Uterus (tissue), 4 donors: ENCODE results near the gene TACR1. TPM values are rescaled to one million over a fixed set of nuclear protein-coding genes. Genes with fewer than 3 reads are reported as not detected.

ENCODE experiments used
- DNase-seq, 2 donors: peaks; one replicate each; pipeline ENCODE4 v3.0.0-alpha.2; 2019 to 2020
- H3K27ac ChIP-seq, 2 donors: fragments of 200-600 bp; sonication (generic); 1 replicate in 1 of 2; 2 replicates in 1 of 2; pipeline ENCODE4 v1.5.1; 2016 to 2018
- H3K27me3 ChIP-seq, 2 donors: fragments of 200-600 bp; sonication (generic); one replicate each; pipeline ENCODE4 v1.5.1; 2018 to 2019; ENCODE audit warnings: control low read depth in 1 of 2
- H3K36me3 ChIP-seq, 2 donors: fragments of 200-600 bp; sonication (generic); one replicate each; pipeline ENCODE4 v1.5.1; 2019; ENCODE audit warnings: control low read depth in 1 of 2
- H3K4me1 ChIP-seq, 2 donors: fragments of 200-600 bp; sonication (generic); one replicate each; pipeline ENCODE4 v1.5.1; 2018 to 2019; ENCODE audit warnings: control low read depth in 1 of 2
- H3K4me3 ChIP-seq, 2 donors: fragments of 200-600 bp; sonication (generic); 1 replicate in 1 of 2; 2 replicates in 1 of 2; pipeline ENCODE4 v1.5.1; 2018 to 2019; ENCODE audit warnings: mild to moderate bottlenecking in 1 of 2
- H3K9me3 ChIP-seq, 2 donors: fragments of 200-600 bp; sonication (generic); one replicate each; pipeline ENCODE4 v1.5.1; 2019; ENCODE audit warnings: control low read depth in 1 of 2
- CTCF ChIP-seq, 4 experiments: fragments of 200-600 bp in 2 of 4; fragments of 450-650 bp in 2 of 4; sonication (generic) in 2 of 4; IDR thresholded peaks; one replicate each; pipeline ENCODE4 v1.5.1; 2016 to 2019; ENCODE audit warnings: antibody characterized with exemption in 4 of 4, mild to moderate bottlenecking in 2 of 4, moderate library complexity in 1 of 4
- POLR2A ChIP-seq, 2 donors: fragments of 450-650 bp; IDR thresholded peaks; one replicate each; pipeline ENCODE4 v1.6.1; 2016; ENCODE audit warnings: antibody characterized with exemption in 2 of 2, mild to moderate bottlenecking in 1 of 2, moderate library complexity in 1 of 2
- intact Hi-C: fragments of 100-400 bp; cut with DNase I; formaldehyde crosslinking; loops from one replicate; pipeline ENCODE4 v1.15.1; 2023; ENCODE audit warnings: low total_unique reads
- total RNA-seq, 4 donors: library from RNA; depleted of rRNA in 3 of 4; stranded (reverse); fragments of >200 nt in 3 of 4; gene quantifications; one replicate each; pipeline versions ENCODE4 v1.1.0 to v1.2.4, GENCODE V29; 2014 to 2023
- donor health status: DM: yes; HTN: yes; CAD: no.

The TACR1 gene
- total RNA-seq, 4 donors from 2014 or later, result 1.9 to 25.4 (median 9.1) TPM

GRCh38 chr2:75054296-75054695 is 145.0 kb downstream of the TACR1 start:
- Histone ChIP-seq H3K9me3 (no peaks in the 10 kb centered on the region), H3K27me3 (no peaks in the 10 kb centered on the region), H3K36me3 (no peaks in the 10 kb centered on the region), H3K27ac (no peak overlapping the region), H3K4me1 (no peaks in the 10 kb centered on the region), H3K4me3 (no peak overlapping the region)
- no peak for DNase-seq
- intact Hi-C loops, result no loop called here
- TF ChIP-seq CTCF (IDR thresholded peaks at IDR 0.05) (no peak), POLR2A (IDR thresholded peaks at IDR 0.05) (no peak)

GRCh38 chr2:75053484-75054112 is 145.7 kb downstream of the TACR1 start:
- H3K36me3 ChIP-seq, result no peaks in the 10 kb centered on the region
- no peaks in the 10 kb centered on the region for H3K27me3 ChIP-seq
- TF ChIP-seq CTCF (IDR thresholded peaks at IDR 0.05) (peak in 3 of 4 experiments; percentile 33 to 38 (median 37)), POLR2A (IDR thresholded peaks at IDR 0.05) (no peak)
- H3K27ac ChIP-seq, result no peak overlapping the region
- no peak overlapping the region for H3K4me3 ChIP-seq
- no peak for DNase-seq
- H3K4me1 ChIP-seq, result no peaks in the 10 kb centered on the region
- H3K9me3 ChIP-seq, result no peaks in the 10 kb centered on the region
- intact Hi-C loops, result no loop called here

DNA sequence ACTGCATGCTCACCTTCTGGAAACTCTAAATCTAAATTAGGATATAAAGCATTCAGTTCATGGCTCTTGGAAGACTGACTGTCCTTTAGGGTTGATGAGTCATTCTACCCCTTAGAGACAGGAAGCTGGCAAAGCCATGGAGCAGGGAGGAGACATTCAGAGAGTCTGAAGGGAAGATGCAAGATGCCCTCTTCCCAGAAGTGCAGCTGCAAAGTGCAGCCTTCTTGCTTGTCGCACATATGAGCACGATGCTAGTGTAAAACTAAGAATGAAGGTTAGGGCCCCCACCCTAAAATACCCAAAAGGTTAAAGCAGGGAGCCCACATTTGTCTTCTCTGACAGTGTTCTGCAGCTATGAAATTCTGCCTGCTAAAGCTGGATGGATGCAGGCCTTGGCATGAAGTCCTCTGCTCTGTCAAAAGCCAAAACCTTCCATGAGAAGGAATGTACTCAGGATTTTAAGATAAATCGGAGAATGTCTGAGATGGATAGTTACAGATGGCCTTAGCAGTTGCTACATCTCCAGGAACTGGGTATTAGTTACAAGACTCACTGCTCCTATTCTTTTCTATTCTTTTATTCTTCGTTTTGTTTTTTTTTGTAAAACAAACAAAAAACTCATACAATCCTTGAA is 151.2 kb downstream of the TACR1 start:
- H3K9me3 ChIP-seq, result no peaks in the 10 kb centered on the region
- H3K27ac ChIP-seq, result no peak overlapping the region
- TF ChIP-seq CTCF (IDR thresholded peaks at IDR 0.05) (no peak), POLR2A (IDR thresholded peaks at IDR 0.05) (no peak)
- no peak overlapping the region for H3K4me3 ChIP-seq
- intact Hi-C loops, result no loop called here
- H3K36me3 ChIP-seq, result no peaks in the 10 kb centered on the region
- peaks cover 0 to 6% of the 10 kb centered on the region in 2 donors for H3K4me1 ChIP-seq
- DNase-seq, result no peak
- H3K27me3 ChIP-seq, result no peaks in the 10 kb centered on the region

DNA sequence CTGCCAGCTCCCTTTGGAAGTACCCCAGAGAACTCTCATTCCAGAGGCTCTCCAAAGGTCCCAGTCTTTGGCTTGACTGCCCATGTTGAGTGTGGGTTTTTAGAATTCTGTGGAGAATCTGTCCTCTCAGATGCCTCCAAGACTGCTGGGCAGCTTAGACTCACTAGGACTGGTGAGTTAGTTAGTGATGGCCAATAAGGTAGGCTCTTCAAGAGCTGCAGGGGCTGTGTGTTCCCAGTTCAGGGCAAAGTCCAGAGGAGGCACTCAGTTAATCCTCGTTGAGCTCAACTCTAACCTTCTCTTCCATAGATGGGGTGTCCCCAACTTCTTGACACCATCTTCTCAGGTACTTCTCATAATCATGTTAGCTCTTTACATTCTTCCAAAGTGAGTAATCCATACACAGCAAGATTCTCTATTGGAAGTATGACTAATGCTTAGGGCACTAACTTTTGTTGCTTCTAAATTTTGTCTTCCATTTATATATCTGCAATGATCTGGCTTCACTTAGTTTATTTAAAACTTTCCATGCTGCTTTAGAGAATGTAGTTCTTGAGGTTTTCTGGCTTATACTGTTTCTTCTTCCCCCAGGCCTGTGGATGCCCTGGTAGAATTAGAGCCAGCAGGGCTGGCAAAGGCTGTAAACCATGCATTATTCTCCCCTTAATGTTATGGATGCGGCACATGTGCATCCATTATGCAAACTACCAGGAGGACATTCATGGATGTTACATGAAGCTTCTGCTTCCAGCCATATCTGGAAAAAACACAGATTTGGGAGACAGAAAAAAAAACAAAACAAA is 151.9 kb downstream of the TACR1 start:
- H3K4me3 ChIP-seq, result no peak overlapping the region
- TF ChIP-seq CTCF (IDR thresholded peaks at IDR 0.05) (no peak), POLR2A (IDR thresholded peaks at IDR 0.05) (no peak)
- DNase-seq, result no peak
- no peak overlapping the region for H3K27ac ChIP-seq
- H3K4me1 ChIP-seq, result peaks cover 0 to 6% of the 10 kb centered on the region in 2 donors
- intact Hi-C loops, result no loop called here
- H3K9me3 ChIP-seq, result no peaks in the 10 kb centered on the region
- H3K27me3 ChIP-seq, result no peaks in the 10 kb centered on the region
- H3K36me3 ChIP-seq, result no peaks in the 10 kb centered on the region
